SK-N-MC (cell line): ENCODE results near the gene VEZF1.
A peak's percentile ranks its signal among the peaks of the same experiment; 100 is the strongest.

Source experiments
- DNase-seq: peaks from one replicate; pipeline ENCODE4 v3.0.0-alpha.2; 2011; ENCODE audit warnings: low read depth, low spot score
- H3K27ac ChIP-seq: fragments of 200-600 bp; sonication (generic); 2 replicates; pipeline ENCODE4 v1.5.1; 2016; ENCODE audit warnings: mixed run types
- H3K36me3 ChIP-seq: fragments of 200-600 bp; sonication (generic); 2 replicates; pipeline ENCODE4 v1.6.1; 2017; ENCODE audit warnings: antibody characterized with exemption, low read length, mixed read lengths; ENCODE audit not compliant: insufficient read depth
- H3K4me3 ChIP-seq: fragments of 200-600 bp; sonication (generic); 2 replicates; pipeline ENCODE4 v1.5.1; 2016
- H3K9ac ChIP-seq: fragments of 200-600 bp; sonication (generic); 2 replicates; pipeline ENCODE4 v1.8.0; 2017; ENCODE audit warnings: mixed run types, mixed read lengths; ENCODE audit not compliant: insufficient read length
- H3K9me3 ChIP-seq: fragments of 200-600 bp; sonication (generic); 2 replicates; pipeline ENCODE4 v1.6.1; 2017; ENCODE audit warnings: low read depth, mild to moderate bottlenecking, antibody characterized with exemption, low read length, moderate library complexity, mixed read lengths
- EZH2 ChIP-seq: fragments of 200-600 bp; sonication (generic); IDR thresholded peaks from one replicate; pipeline ENCODE4 v1.6.1; 2017; ENCODE audit warnings: antibody characterized with exemption
- FOXP2 ChIP-seq: optimal IDR thresholded peaks from 2 replicates; pipeline ENCODE3; 2011; ENCODE audit warnings: mild to moderate bottlenecking, moderate library complexity; ENCODE audit not compliant: insufficient read depth; ENCODE audit errors: extremely low read length, control extremely low read depth
- POLR2AphosphoS5 ChIP-seq: IDR thresholded peaks from 2 replicates; pipeline ENCODE4 v1.6.1; 2012; ENCODE audit warnings: mild to moderate bottlenecking, low read depth, low read length, borderline replicate concordance

VEZF1 gene

GRCh38 chr17:57938061-57938502, 50.0 kb downstream of the VEZF1 start:
- no peak for DNase-seq
- Histone ChIP-seq H3K36me3 (no peaks in the 10 kb centered on the region), H3K4me3 (no peak overlapping the region), H3K9me3 (no peaks in the 10 kb centered on the region), H3K27ac (no peak overlapping the region), H3K9ac (no peak overlapping the region)
- TF ChIP-seq EZH2 (no peak), POLR2AphosphoS5 (no peak), FOXP2 (no peak)

GRCh38 chr17:57937492-57937891, 50.6 kb downstream of the VEZF1 start:
- H3K36me3 ChIP-seq = no peaks in the 10 kb centered on the region
- no peaks in the 10 kb centered on the region for H3K9me3 ChIP-seq
- H3K4me3 ChIP-seq = no peak overlapping the region
- H3K9ac ChIP-seq = no peak overlapping the region
- H3K27ac ChIP-seq = no peak overlapping the region
- TF ChIP-seq POLR2AphosphoS5 (no peak), EZH2 (no peak), FOXP2 (no peak)
- DNase-seq = no peak

- no peak for TF ChIP-seq EZH2
- TF ChIP-seq FOXP2 = no peak
- TF ChIP-seq POLR2AphosphoS5 = no peak
- no peaks in the 10 kb centered on the region for H3K36me3 ChIP-seq
- H3K27ac ChIP-seq = peak overlapping the region; percentile 67
- peak overlapping the region; percentile 12; the same call in 1 of the 2 replicates for H3K4me3 ChIP-seq
- no peak for DNase-seq
- no peaks in the 10 kb centered on the region for H3K9me3 ChIP-seq
- H3K9ac ChIP-seq = peak overlapping the region; percentile 23
Observed at GRCh38 chr17:57935833-57936807, 51.9 kb downstream of the VEZF1 start.

DNA sequence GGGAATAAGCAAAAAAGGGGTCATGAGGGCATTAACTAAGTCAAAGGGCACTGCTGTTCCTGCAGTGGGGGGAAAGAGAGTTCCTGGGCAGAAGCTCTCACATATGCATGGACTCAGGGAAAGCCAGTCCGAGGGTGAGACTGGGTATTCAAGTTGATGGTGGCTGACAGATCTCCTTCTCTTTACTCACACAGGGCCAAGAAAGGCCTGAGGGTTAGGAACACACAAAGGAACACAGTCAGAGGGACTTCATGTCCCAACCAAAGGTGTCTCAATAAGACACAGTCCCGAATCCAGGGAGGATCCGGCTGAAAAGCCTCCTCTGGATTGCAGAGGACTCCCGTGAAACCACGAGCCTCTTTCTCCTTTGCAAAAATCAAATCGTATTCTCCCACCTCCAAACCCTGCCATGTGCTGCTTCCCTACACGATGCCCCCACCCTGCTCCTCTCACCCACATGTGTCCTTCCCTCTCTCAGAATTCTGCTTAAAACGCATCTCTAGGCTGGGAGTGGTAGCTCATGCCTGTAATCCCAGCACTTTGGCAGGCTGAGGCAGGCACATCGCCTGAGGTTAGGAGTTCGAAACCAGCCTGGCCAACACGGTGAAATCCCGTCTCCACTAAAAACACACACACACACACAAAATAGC, 56.4 kb downstream of the VEZF1 start:
- no peak overlapping the region for H3K27ac ChIP-seq

DNA sequence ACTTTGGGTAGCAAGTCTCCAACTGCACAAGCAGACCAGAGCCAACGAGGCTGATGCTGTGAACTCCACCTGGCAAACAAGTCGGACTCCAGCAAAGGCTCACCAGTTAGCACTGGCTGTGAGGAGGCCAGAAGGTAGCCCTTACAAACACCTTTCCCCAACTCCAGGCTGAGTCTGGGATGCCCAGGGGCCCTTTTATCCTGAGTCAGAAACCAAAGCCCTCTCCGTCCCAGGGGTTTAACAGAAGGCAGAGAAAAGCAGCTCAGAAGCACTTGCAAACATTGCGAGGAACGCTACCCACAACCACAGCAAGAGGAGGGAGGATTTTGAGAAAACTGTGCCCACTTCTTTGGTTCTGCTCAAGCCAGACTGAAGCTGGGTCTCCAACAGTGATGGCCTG, 57.8 kb downstream of the VEZF1 start:
- Histone ChIP-seq H3K36me3 (no peaks in the 10 kb centered on the region), H3K27ac (no peak overlapping the region), H3K4me3 (no peak overlapping the region), H3K9ac (no peak overlapping the region), H3K9me3 (no peaks in the 10 kb centered on the region)
- no peak for DNase-seq
- TF ChIP-seq EZH2 (no peak), FOXP2 (no peak)

More for the DNA sequence above, 56.4 kb downstream of the VEZF1 start:
- no peak for TF ChIP-seq EZH2
- no peak for TF ChIP-seq FOXP2
- TF ChIP-seq POLR2AphosphoS5 = no peak
- DNase-seq = no peak
- H3K9me3 ChIP-seq = no peaks in the 10 kb centered on the region
- H3K4me3 ChIP-seq = no peak overlapping the region
- no peaks in the 10 kb centered on the region for H3K36me3 ChIP-seq
- H3K9ac ChIP-seq = no peak overlapping the region

DNA sequence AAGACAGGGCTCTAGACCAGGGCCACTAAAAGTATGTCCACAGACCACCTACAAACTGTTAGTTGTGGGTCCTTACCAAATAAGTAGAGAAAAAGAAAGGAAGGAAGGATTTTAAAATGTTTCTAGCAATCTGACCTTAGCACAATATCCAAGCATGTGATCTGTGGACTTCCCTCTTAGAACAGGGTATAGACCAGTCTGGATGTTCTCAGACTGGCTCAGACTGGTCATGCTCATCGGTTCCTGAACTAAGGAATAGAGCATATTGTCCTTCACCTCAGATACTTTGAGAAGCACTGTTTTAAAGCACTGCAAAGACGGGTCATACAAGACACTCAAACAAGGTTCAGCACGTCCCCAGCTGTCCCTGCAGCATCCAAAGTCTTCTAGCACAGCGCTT, 58.7 kb downstream of the VEZF1 start:
- no peaks in the 10 kb centered on the region for H3K9me3 ChIP-seq
- no peak overlapping the region for H3K27ac ChIP-seq
- TF ChIP-seq FOXP2 = no peak
- no peak for TF ChIP-seq EZH2
- TF ChIP-seq POLR2AphosphoS5 = no peak
- no peaks in the 10 kb centered on the region for H3K36me3 ChIP-seq
- H3K4me3 ChIP-seq = no peak overlapping the region
- H3K9ac ChIP-seq = no peak overlapping the region
- DNase-seq = no peak

DNA sequence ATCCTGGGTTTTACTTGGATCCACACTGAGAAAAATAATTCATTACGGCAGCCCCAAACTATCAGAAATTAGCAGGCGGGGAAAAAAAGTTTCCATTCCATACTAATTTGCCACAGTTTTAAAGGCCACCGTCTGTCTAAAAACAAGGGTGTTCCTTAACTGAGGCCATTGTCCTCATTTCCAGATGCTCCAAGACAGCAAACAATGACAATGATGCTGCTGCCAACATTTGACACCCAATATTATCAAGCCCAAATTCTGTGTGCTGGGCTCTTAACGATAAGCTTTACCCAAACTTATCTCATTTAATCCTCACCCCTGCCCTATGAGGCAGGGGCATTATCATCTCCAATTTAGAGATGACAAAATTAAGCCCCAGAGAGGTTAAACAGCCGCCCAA, 59.1 kb downstream of the VEZF1 start:
- Histone ChIP-seq H3K27ac (no peak overlapping the region), H3K36me3 (no peaks in the 10 kb centered on the region), H3K9me3 (no peaks in the 10 kb centered on the region), H3K4me3 (no peak overlapping the region), H3K9ac (no peak overlapping the region)
- no peak for TF ChIP-seq POLR2AphosphoS5
- no peak for TF ChIP-seq FOXP2
- TF ChIP-seq EZH2 = no peak
- no peak for DNase-seq

DNA sequence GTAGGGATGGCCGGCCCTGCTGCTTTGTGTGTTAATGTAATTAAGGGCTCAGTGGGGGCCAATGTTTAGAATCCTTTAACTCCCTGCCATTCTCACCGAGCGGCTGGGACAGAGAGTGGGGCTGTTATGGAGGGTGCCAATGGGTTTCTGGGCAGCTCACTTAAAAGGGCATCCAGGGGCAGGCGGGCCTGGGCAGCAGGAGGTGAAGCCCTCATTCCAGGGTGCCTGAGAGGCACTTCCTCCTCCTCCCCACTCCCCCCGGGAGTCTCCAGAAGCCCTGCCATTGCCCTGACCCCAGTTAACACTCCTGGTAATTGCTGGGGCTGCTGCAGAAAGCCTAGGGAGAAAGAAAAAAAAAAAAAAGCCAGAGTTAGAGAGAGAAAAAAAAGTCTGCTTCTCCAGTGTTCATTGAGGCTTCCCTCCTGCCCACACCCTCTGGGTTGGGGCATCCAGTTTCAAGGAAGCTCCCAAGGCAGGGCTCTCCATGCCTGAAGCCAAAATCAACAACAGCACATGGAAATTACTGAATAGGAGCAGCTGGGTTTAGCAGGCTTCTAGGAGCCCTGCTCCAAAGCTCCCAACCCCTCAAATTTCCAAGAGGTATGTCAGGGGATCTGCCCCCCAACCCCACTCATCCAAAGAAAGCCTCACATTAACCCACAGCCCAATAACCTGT, 60.9 kb downstream of the VEZF1 start:
- TF ChIP-seq FOXP2 (no peak), POLR2AphosphoS5 (no peak), EZH2 (no peak)
- Histone ChIP-seq H3K4me3 (no peak overlapping the region), H3K36me3 (no peaks in the 10 kb centered on the region), H3K9me3 (no peaks in the 10 kb centered on the region), H3K9ac (no peak overlapping the region), H3K27ac (no peak overlapping the region; the same call in 1 of the 2 replicates)
- DNase-seq = no peak
